NCI-H2081 treated with DMSO at 0.1 percent for 48 hours (cell line): ENCODE results near the gene LMAN2L.
"Not testable (repeated sequence)": the region's sequence is repeated elsewhere in the genome, so short reads cannot be mapped to it uniquely, and the experiment has no call there.

Experiments
- DNase-seq: peaks from one replicate; lab custom pipeline; 2025; lab: John Stamatoyannopoulos, UW

LMAN2L gene

GRCh38 chr2:96687711-96688640, 51.9 kb downstream of the LMAN2L start:
- DNase-seq, result no peak

- no peak for DNase-seq
Measured at GRCh38 chr2:96687266-96687665, 52.6 kb downstream of the LMAN2L start.

- DNase-seq, result no peak
Measured at GRCh38 chr2:96685577-96686459, 54.0 kb downstream of the LMAN2L start.

DNA sequence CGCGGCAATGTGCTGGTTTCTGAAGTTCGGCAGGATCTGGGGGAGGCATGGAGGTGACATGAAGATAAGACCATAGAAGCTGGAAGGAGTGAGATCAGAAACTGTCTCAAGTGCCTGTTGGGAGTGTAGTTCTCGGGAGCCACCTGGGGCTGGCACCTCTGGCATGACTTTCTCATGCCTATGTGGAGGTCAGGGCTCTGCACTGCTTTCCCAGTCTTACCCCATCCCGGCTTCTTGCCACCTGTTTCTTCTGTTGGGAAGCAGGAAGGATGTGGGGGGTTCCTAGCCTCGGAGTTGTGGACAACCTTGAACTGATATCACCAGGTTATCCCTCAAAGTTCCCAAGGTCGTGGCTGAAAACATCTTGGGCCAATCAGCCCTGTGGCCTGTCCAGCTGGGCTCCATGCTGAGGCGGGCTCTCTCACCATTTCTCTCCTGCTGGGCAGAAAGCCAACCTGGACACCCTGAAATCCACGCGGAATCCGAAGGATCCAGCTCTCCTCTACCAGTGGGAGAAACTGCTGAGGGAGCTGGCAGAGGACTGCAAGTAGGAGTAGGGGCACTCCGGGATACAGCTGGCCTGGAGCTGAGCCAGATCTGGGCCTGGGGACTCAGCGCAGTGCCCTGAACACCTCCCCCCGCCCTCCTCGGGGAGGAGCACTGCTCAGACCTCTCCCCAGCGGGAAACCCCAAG, 54.8 kb downstream of the LMAN2L start:
- no peak for DNase-seq

DNA sequence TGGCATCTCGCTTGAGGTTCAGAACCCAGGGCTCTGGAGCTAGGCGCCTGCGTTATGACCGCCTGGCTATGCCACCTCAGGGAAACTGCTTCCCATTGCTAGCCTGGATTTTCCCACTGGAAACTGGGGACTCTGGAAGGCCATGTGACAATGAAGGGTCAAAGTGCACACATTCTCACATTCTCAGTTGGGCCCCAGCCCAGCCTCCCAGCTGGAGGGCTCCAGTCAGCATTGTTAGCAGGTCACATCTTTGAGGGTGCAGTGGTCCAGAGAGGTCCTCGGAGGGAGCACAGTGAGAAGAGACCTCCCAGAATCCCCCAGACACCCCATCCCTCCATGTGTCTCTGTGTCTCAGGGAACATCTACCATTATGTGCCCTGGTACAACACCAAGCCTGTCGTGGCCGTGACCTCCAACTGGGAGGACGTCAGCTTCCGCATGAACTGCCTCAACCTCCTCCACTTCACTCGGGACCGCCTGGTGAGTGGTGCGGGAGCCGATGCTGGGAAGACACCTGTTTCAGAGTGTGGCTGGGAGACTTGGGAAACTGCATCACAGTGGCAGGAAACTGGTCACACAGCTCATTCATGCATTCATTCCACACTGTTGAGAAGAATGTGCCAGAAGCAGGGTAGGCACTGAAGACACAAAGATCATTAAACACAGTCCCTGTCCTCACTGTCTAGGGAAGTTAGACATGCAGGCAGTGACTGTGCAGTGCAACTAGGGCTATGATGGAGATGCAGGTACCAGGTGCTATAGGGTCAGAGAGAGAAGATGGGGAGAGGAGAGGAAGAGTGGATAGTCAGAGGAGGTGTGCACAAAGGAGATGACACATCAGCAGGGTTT, 55.7 kb downstream of the LMAN2L start:
- no peak for DNase-seq

- no peak for DNase-seq
Measured at GRCh38 chr2:96683307-96683706, 56.6 kb downstream of the LMAN2L start.

DNA sequence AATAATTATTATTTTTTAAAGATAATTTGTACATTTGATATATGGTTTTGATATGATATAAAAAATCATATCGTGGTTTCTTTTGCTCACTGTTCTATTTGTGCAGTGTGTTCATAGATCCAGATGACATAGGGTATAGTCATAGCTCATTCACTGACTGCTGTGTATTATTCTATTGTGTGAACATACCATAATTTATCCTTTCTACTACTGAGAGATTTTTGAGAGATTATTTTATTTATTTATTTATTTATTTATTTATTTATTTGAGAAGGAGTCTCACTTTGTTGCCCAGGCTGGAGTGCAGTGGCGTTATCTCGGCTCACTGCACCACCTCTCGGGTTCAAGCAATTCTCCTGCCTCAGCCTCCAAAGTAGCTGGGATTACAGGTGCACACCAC, 58.3 kb downstream of the LMAN2L start:
- DNase-seq, result no peak

GRCh38 chr2:96680561-96681141, 59.2 kb downstream of the LMAN2L start:
- DNase-seq, result no peak

GRCh38 chr2:96679848-96680247, 60.0 kb downstream of the LMAN2L start:
- DNase-seq, result no peak

GRCh38 chr2:96669539-96670215, 70.2 kb downstream of the LMAN2L start:
- DNase-seq, result no peak

GRCh38 chr2:96668771-96669170, 71.1 kb downstream of the LMAN2L start:
- DNase-seq, result no peak

GRCh38 chr2:96665717-96666116, 74.1 kb downstream of the LMAN2L start:
- DNase-seq, result not testable (repeated sequence)

- no peak for DNase-seq
Measured at GRCh38 chr2:96665083-96665569, 74.7 kb downstream of the LMAN2L start.

DNA sequence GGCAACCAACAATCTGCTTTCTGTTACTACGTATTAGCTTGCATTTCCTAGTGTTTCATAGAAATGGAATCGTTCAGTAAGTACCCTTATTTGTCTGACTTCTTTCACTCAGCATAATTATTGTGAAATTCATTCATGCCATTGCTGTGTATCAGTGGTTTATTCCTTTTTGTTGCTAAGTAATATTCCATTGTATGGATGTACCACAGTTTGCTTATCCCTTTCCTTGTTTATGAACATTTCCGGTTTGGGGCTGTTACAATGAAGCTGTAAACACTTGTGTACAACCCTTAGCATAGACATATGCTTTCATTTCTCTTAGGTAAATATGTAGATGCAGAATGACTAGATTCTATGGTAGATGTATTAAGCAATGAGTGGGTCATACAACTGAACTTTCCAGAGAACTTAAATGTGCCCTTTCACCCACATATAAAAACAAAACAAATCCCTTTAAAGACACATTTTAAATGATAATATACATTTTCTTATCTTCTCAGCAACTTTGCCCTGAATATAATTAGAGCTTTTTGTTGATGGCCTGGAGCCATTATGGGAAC, 75.4 kb downstream of the LMAN2L start:
- DNase-seq, result no peak

DNA sequence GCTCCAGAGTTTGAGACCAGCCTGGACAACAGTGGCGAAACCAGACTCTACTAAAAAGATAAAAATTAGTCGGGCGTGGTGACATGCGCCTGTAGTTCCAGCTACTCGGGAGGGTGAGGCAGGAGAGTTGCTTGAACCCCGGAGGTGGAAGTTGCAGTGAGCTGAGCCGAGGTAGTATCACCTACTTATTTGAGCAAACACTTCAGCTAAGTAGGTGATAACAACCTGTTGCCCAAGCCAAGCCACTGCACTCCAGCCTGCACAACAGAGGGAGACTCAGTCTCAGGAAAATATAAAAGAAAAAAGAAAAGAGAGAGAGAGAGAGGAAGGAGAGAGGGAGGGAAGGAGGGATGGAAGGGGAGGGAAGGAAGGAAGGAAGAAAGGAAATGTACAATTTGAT, 76.0 kb downstream of the LMAN2L start:
- DNase-seq, result no peak

DNA sequence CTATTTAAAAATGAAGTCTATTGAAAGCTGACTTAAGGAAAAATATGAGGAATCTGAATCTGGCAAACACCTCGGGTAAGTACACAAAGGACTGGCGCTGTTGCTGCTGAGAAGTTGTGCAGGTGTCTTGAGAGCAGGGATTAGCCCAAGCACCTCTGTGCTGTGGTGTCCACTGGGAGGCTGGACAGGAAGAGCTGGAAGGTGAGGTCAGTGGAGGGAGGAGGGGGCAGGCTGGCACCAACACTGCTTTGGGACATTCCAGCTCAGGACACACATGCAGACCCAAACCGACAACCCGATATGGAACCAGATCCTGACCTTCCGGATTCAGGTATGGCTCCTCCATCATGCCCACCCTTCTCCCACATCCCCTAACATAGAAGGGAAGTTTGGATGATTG, 76.7 kb downstream of the LMAN2L start:
- DNase-seq, result no peak

- no peak for DNase-seq
Measured at GRCh38 chr2:96662360-96662759, 77.5 kb downstream of the LMAN2L start.

- no peak for DNase-seq
Measured at GRCh38 chr2:96661324-96661723, 78.5 kb downstream of the LMAN2L start.

- DNase-seq, result no peak
Measured at GRCh38 chr2:96656540-96656939, 83.3 kb downstream of the LMAN2L start.
